GM08714 (cell line): ENCODE data around the gene CLTB.

Experiments
- H3K4me3 ChIP-seq: fragments of 200-500 bp; sonication (Bioruptor generic); 2 replicates; pipeline ENCODE4 v1.5.1; 2014; ENCODE audit warnings: mild to moderate bottlenecking, low read length, inconsistent platforms
- ZNF274 ChIP-seq: IDR thresholded peaks from 2 replicates; pipeline ENCODE4 v1.6.1; 2012; ENCODE audit warnings: mild to moderate bottlenecking, low read depth, low read length

The CLTB gene

GRCh38 chr5:176368726-176369125 is 47.6 kb downstream of the CLTB start:
- no peak overlapping the region for H3K4me3 ChIP-seq
- no peak for TF ChIP-seq ZNF274

GRCh38 chr5:176366232-176366894 is 50.0 kb downstream of the CLTB start:
- H3K4me3 ChIP-seq = peak overlapping the region; percentile 80; the same call in 1 of the 2 replicates

GRCh38 chr5:176365351-176366231 is 50.7 kb downstream of the CLTB start, which contains the start of gene ARL10:
ARL10 (plus strand) TSS chr5:176365487; CDS start chr5:176365564, 77 bp downstream.
- H3K4me3 ChIP-seq = peak within 1 kb of the TSS; percentile 80
- no peak for TF ChIP-seq ZNF274

More at GRCh38 chr5:176366232-176366894, 50.0 kb downstream of the CLTB start:
- no peak for TF ChIP-seq ZNF274

GRCh38 chr5:176364765-176365350 is 51.5 kb downstream of the CLTB start:
- no peak for TF ChIP-seq ZNF274

GRCh38 chr5:176362233-176362490 is 54.2 kb downstream of the CLTB start:
- H3K4me3 ChIP-seq = peak overlapping the region; percentile 97; the same call in 1 of the 2 replicates
- no peak for TF ChIP-seq ZNF274

More at GRCh38 chr5:176364765-176365350, 51.5 kb downstream of the CLTB start:
- H3K4me3 ChIP-seq = peak overlapping the region; percentile 80; the same call in 1 of the 2 replicates

- TF ChIP-seq ZNF274 = no peak
- peak within 1 kb of the TSS; percentile 97 for H3K4me3 ChIP-seq
These were observed 54.7 kb downstream of the CLTB start, which contains the start of gene KIAA1191 for GRCh38 chr5:176361437-176362232. KIAA1191 (minus strand) TSS chr5:176361764; CDS start chr5:176359508, 2,256 bp downstream.

- peak overlapping the region; percentile 97 for H3K4me3 ChIP-seq
- no peak for TF ChIP-seq ZNF274
These were observed 55.4 kb downstream of the CLTB start for GRCh38 chr5:176360894-176361436.

- no peak for TF ChIP-seq ZNF274
- no peak overlapping the region for H3K4me3 ChIP-seq
These were observed 56.7 kb downstream of the CLTB start for GRCh38 chr5:176359658-176360057.

GRCh38 chr5:176356179-176356566 is 60.2 kb downstream of the CLTB start:
- TF ChIP-seq ZNF274 = no peak
- no peak overlapping the region for H3K4me3 ChIP-seq

- H3K4me3 ChIP-seq = no peak overlapping the region
- TF ChIP-seq ZNF274 = no peak
These were observed 60.8 kb downstream of the CLTB start for GRCh38 chr5:176355400-176356178.

- no peak for TF ChIP-seq ZNF274
These were observed 62.8 kb downstream of the CLTB start for GRCh38 chr5:176353533-176353932.

GRCh38 chr5:176352116-176352878 is 64.0 kb downstream of the CLTB start:
- TF ChIP-seq ZNF274 = no peak

More at GRCh38 chr5:176353533-176353932, 62.8 kb downstream of the CLTB start:
- no peak overlapping the region for H3K4me3 ChIP-seq

More at GRCh38 chr5:176352116-176352878, 64.0 kb downstream of the CLTB start:
- H3K4me3 ChIP-seq = no peak overlapping the region
